Naive thymus-derived CD4-positive, alpha-beta T cell (primary cell): ENCODE measurements around the gene TRAPPC8. TPM values are rescaled to one million over a fixed set of nuclear protein-coding genes. Genes with fewer than 3 reads are reported as not detected.

Source experiments
- ATAC-seq: fragments of 150-1000 bp; cut with Tn5 transposase; 2 replicates; pipeline ENCODE4 v1.10.0; 2021; ENCODE audit warnings: mild to moderate bottlenecking, moderate library complexity
- CTCF ChIA-PET: fragments of 350-600 bp; sonication (Branson Sonifier 250); formaldehyde crosslinking; loops from one replicate; lab custom pipeline; 2021; ENCODE audit warnings: antibody characterized with exemption; lab: Charles Lee
- POLR2A ChIA-PET: fragments of 350-600 bp; sonication (Branson Sonifier 250); formaldehyde crosslinking; loops from one replicate; lab custom pipeline; 2021; ENCODE audit warnings: antibody characterized with exemption, inconsistent platforms; lab: Charles Lee
- DNase-seq, 9 donors: peaks; one replicate each; pipeline versions ENCODE4 v3.0.0 to v3.0.0-alpha.2; 2020 to 2022; ENCODE audit warnings: mixed read lengths in 1 of 9
- H3K27ac ChIP-seq: one replicate; pipeline ENCODE4 v1.7.0; 2013; ENCODE audit warnings: mild to moderate bottlenecking, low read depth, low read length, moderate library complexity
- H3K27me3 ChIP-seq, 2 donors: one replicate each; pipeline ENCODE4 v1.7.0; 2013; ENCODE audit warnings: low read length in 2 of 2, mild to moderate bottlenecking in 2 of 2, moderate library complexity in 2 of 2; ENCODE audit not compliant: control insufficient read depth in 2 of 2, insufficient read depth in 2 of 2
- H3K36me3 ChIP-seq, 3 experiments: 1 replicate in 2 of 3; 2 replicates in 1 of 3; pipeline ENCODE4 v1.7.0; 2013; ENCODE audit warnings: low read length in 3 of 3, mild to moderate bottlenecking in 3 of 3, moderate library complexity in 1 of 3; ENCODE audit not compliant: insufficient read depth in 3 of 3, control insufficient read depth in 2 of 3
- H3K4me1 ChIP-seq, 2 donors: one replicate each; pipeline ENCODE4 v1.7.0; 2013; ENCODE audit warnings: low read length in 2 of 2, mild to moderate bottlenecking in 2 of 2, moderate library complexity in 1 of 2; ENCODE audit not compliant: control insufficient read depth in 2 of 2, insufficient read depth in 2 of 2
- H3K4me3 ChIP-seq: 2 replicates; pipeline ENCODE4 v1.7.0; 2013; ENCODE audit warnings: mild to moderate bottlenecking, low read length
- H3K9me3 ChIP-seq, 3 experiments: 1 replicate in 2 of 3; 2 replicates in 1 of 3; pipeline ENCODE4 v1.7.0; 2013; ENCODE audit warnings: low read length in 3 of 3; ENCODE audit not compliant: control insufficient read depth in 2 of 3
- H3K27ac Mint-ChIP-seq, 9 donors: one replicate each; pipeline ENCODE4 v1.8.0; 2020 to 2022; ENCODE audit warnings: mixed read lengths in 9 of 9, mild to moderate bottlenecking in 8 of 9, moderate library complexity in 5 of 9, inconsistent platforms in 2 of 9
- H3K27me3 Mint-ChIP-seq, 5 donors: one replicate each; pipeline ENCODE4 v1.8.0; 2021 to 2022; ENCODE audit warnings: mixed read lengths in 5 of 5, mild to moderate bottlenecking in 1 of 5
- H3K36me3 Mint-ChIP-seq, 5 donors: one replicate each; pipeline ENCODE4 v1.8.0; 2020 to 2022; ENCODE audit warnings: mixed read lengths in 5 of 5, mild to moderate bottlenecking in 3 of 5, inconsistent platforms in 1 of 5
- H3K4me1 Mint-ChIP-seq, 7 donors: one replicate each; pipeline ENCODE4 v1.8.0; 2020 to 2022; ENCODE audit warnings: mixed read lengths in 7 of 7, mild to moderate bottlenecking in 3 of 7, inconsistent platforms in 1 of 7
- H3K4me3 Mint-ChIP-seq, 10 donors: one replicate each; pipeline ENCODE4 v1.8.0; 2020 to 2022; ENCODE audit warnings: mild to moderate bottlenecking in 10 of 10, mixed read lengths in 10 of 10, moderate library complexity in 6 of 10, inconsistent platforms in 2 of 10
- H3K9me3 Mint-ChIP-seq, 11 donors: one replicate each; pipeline ENCODE4 v1.8.0; 2020 to 2022; ENCODE audit warnings: mixed read lengths in 11 of 11, mild to moderate bottlenecking in 4 of 11, inconsistent platforms in 1 of 11, moderate library complexity in 1 of 11
- intact Hi-C, 2 donors: fragments of 100-400 bp; cut with micrococcal nuclease; formaldehyde crosslinking; loops; one replicate each; pipeline ENCODE4 v1.15.1; 2023
- polyA plus RNA-seq, 2 donors: library from polyadenylated mRNA; unstranded; fragments of 300-500 nt; fragmentation: Illumina TruSeq; gene quantifications; one replicate each; pipeline ENCODE4 v1.2.3, GENCODE V29; 2021
- total RNA-seq, 6 experiments: library from RNA in 5 of 6; stranded (reverse) in 5 of 6; gene quantifications; 1 replicate in 5 of 6; 2 replicates in 1 of 6; pipeline ENCODE4 v1.2.3 and lab custom pipeline; 2021 to 2026

TRAPPC8 gene
- total and polyA plus RNA-seq, 7 experiments from 2014 or later = 16.4 to 62.7 (median 42.7) TPM

DNA sequence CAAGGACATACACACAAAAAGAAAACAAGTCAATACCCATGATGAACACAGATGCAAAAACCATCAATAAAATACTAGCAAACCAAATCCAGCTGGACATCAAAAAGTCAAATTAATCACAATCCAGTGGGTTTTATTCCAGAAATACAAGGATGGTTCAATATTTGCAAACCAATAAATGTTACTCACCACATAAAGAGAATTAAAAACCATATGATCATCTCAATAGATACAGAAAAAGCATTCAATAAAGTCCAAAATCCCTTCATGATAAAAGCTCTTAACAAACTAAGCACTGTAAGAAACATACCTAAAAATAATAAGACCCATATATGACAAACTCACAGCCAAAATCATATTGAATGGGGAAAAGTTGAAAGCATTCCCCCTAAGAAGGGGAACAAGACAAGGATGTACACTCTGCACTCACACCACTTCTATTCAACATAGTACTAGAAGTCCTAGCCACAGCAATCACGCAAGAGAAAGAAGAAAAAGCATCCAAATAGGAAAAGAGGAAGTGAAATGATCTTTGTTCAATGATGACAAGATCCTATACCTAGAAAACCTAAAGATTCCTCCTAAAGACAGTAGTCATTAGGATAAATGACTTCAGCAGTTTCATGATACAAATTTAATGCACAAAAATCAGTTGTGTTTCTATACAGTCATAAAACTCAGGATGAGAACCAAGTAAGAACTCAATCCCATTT, 62.6 kb downstream of the TRAPPC8 start:
- H3K4me3 Mint-ChIP-seq = no peak overlapping the region
- POLR2A ChIA-PET = interaction anchor here (0.6 kb wide), 1 partner anchor 212 kb away, joined by 3 read pairs; no protein-coding TSS in a partner anchor

DNA sequence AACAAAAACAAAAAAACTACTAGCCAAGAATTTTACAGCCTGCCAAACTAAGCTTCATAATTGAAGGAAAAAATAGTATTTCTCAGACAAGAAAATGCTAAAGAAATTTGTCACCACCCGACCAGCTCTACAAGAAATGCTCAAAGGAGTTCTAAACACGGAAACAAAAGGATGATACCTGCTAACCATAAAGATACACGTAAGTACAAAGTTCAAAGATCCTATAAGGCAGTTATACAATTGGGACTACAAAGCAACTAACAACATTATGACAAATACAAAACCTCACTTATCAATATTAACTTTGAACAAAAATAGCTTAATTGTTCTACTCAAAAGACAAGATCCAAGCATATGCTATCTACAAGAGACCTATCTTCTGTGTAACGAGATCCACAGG, 64.6 kb downstream of the TRAPPC8 start:
- H3K4me3 Mint-ChIP-seq = no peak overlapping the region
- peaks cover 0 to 39% (median 6%) of the 10 kb centered on the region in 3 experiments for H3K36me3 ChIP-seq
- intact Hi-C loops = no loop called here

More for the DNA sequence above, 62.6 kb downstream of the TRAPPC8 start:
- Histone ChIP-seq H3K4me3 (no peak overlapping the region), H3K27ac (no peak overlapping the region), H3K9me3 (peaks cover 0 to 4% (median 0%) of the 10 kb centered on the region in 3 experiments), H3K4me1 (no peaks in the 10 kb centered on the region), H3K36me3 (peaks cover 0 to 48% (median 0%) of the 10 kb centered on the region in 3 experiments), H3K27me3 (no peaks in the 10 kb centered on the region)
- peaks cover 24 to 77% (median 66%) of the 10 kb centered on the region in 5 donors for H3K36me3 Mint-ChIP-seq
- peak overlapping the region in 1 of 9 donors; percentile 22 for H3K27ac Mint-ChIP-seq
- ATAC-seq = no peak
- intact Hi-C loops = no loop called here
- H3K4me1 Mint-ChIP-seq = peaks cover 7 to 33% (median 23%) of the 10 kb centered on the region in 7 donors
- H3K9me3 Mint-ChIP-seq = peaks cover 0 to 12% (median 4%) of the 10 kb centered on the region in 11 donors
- CTCF ChIA-PET = no interaction called here
- no peak for DNase-seq
- no peaks in the 10 kb centered on the region for H3K27me3 Mint-ChIP-seq

DNA sequence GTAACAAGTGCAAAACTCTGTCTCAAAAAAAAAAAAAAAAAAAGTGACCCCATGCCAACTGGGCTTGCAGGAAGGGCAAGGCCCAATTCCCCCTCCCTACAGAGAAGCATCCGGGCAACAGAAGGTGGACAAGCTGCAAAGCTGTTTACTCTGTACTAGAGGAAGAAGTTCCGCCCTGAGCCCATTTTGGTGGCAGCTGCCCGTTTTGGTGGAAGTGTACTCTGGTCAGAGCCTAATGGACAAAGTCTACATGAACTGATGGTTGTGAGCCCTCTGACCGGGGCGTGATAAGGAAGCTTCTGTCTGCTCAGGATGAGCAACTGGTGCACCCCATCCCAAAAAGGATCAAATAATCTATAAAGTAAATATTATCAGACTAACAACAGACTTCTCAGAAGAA, 65.0 kb downstream of the TRAPPC8 start:
- H3K27ac Mint-ChIP-seq = no peak overlapping the region
- H3K27me3 Mint-ChIP-seq = no peaks in the 10 kb centered on the region

More for the DNA sequence above, 64.6 kb downstream of the TRAPPC8 start:
- no peaks in the 10 kb centered on the region for H3K27me3 ChIP-seq
- ATAC-seq (no peak), DNase-seq (no peak)
- H3K27me3 Mint-ChIP-seq = no peaks in the 10 kb centered on the region
- no peak overlapping the region for H3K4me3 ChIP-seq
- peaks cover 0 to 4% (median 0%) of the 10 kb centered on the region in 3 experiments for H3K9me3 ChIP-seq
- H3K27ac ChIP-seq = no peak overlapping the region
- ChIA-PET POLR2A (no interaction called here), CTCF (no interaction called here)
- peaks cover 7 to 30% (median 23%) of the 10 kb centered on the region in 7 donors for H3K4me1 Mint-ChIP-seq
- H3K4me1 ChIP-seq = no peaks in the 10 kb centered on the region
- H3K9me3 Mint-ChIP-seq = peaks cover 0 to 12% (median 4%) of the 10 kb centered on the region in 11 donors
- peaks cover 24 to 76% (median 65%) of the 10 kb centered on the region in 5 donors for H3K36me3 Mint-ChIP-seq
- H3K27ac Mint-ChIP-seq = peak overlapping the region in 1 of 9 donors; percentile 26

DNA sequence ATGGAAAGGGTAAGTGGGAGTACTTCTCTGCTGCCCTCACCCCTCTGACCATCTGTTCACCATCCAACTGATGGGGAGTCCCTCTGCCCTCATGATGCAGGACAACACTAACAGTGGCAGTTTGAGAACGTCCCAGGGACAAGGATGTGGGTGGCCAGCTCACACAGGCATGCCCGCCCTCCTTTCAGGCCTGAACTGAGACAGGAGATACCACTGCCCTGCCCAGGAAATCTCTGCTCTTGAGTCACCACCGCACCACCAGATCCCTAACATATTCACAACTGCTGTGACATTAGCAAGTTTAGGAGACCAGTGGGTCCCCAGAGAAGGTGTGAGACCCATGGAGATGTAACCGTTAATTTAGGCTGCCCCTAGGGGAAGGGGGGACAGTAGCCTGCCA, 66.2 kb downstream of the TRAPPC8 start:
- ChIA-PET POLR2A (no interaction called here), CTCF (no interaction called here)
- no peak overlapping the region for H3K27ac Mint-ChIP-seq

More for the DNA sequence above, 65.0 kb downstream of the TRAPPC8 start:
- peaks cover 0 to 12% (median 4%) of the 10 kb centered on the region in 11 donors for H3K9me3 Mint-ChIP-seq
- peaks cover 22 to 77% (median 62%) of the 10 kb centered on the region in 5 donors for H3K36me3 Mint-ChIP-seq
- ChIA-PET POLR2A (no interaction called here), CTCF (no interaction called here)
- intact Hi-C loops = no loop called here
- no peaks in the 10 kb centered on the region for H3K27me3 ChIP-seq
- no peak for DNase-seq
- no peak overlapping the region for H3K27ac ChIP-seq
- H3K4me1 Mint-ChIP-seq = peaks cover 7 to 27% (median 23%) of the 10 kb centered on the region in 7 donors
- no peaks in the 10 kb centered on the region for H3K4me1 ChIP-seq
- peaks cover 0 to 39% (median 6%) of the 10 kb centered on the region in 3 experiments for H3K36me3 ChIP-seq
- H3K9me3 ChIP-seq = peaks cover 0 to 4% (median 0%) of the 10 kb centered on the region in 3 experiments
- no peak for ATAC-seq
- H3K4me3 Mint-ChIP-seq = no peak overlapping the region
- no peak overlapping the region for H3K4me3 ChIP-seq

DNA sequence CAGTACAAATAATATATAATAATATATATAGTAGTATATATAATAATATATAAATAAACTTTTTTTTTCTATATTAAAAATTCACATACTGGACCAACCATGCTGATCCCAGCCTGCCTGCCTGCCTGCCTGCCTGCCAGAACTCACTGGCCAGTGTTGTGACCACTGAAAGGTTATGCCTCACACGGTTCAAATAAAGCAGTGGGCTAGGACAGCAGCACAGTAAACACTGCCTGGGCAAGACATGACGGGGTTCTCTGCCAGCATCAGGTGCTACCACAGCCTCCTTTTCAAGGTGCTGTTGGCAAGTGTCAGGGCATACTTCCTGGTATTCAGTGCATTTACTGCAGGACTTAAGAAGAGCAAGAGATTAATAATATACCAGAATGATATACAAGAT, 67.6 kb downstream of the TRAPPC8 start:
- Mint-ChIP-seq H3K4me1 (peaks cover 7 to 17% (median 12%) of the 10 kb centered on the region in 7 donors), H3K9me3 (peaks cover 0 to 3% (median 0%) of the 10 kb centered on the region in 11 donors), H3K27me3 (no peaks in the 10 kb centered on the region), H3K4me3 (no peak overlapping the region), H3K36me3 (peaks cover 15 to 75% (median 60%) of the 10 kb centered on the region in 5 donors), H3K27ac (peak overlapping the region in 1 of 9 donors; percentile 5)
- Histone ChIP-seq H3K27ac (no peak overlapping the region), H3K4me3 (no peak overlapping the region), H3K9me3 (no peaks in the 10 kb centered on the region), H3K36me3 (peaks cover 0 to 24% (median 9%) of the 10 kb centered on the region in 3 experiments), H3K4me1 (no peaks in the 10 kb centered on the region), H3K27me3 (no peaks in the 10 kb centered on the region)
- no peak for ATAC-seq
- ChIA-PET POLR2A (no interaction called here), CTCF (no interaction called here)
- no peak for DNase-seq
- intact Hi-C loops = no loop called here

More for the DNA sequence above, 66.2 kb downstream of the TRAPPC8 start:
- intact Hi-C loops = no loop called here
- no peak for DNase-seq
- Histone ChIP-seq H3K9me3 (peaks cover 0 to 4% (median 0%) of the 10 kb centered on the region in 3 experiments), H3K27me3 (no peaks in the 10 kb centered on the region), H3K36me3 (peaks cover 0 to 33% (median 6%) of the 10 kb centered on the region in 3 experiments), H3K4me3 (no peak overlapping the region), H3K4me1 (no peaks in the 10 kb centered on the region), H3K27ac (no peak overlapping the region)
- Mint-ChIP-seq H3K4me3 (no peak overlapping the region), H3K9me3 (peaks cover 0 to 7% (median 0%) of the 10 kb centered on the region in 11 donors), H3K27me3 (no peaks in the 10 kb centered on the region), H3K36me3 (peaks cover 16 to 79% (median 62%) of the 10 kb centered on the region in 5 donors), H3K4me1 (peaks cover 7 to 27% (median 17%) of the 10 kb centered on the region in 7 donors)
- ATAC-seq = no peak

DNA sequence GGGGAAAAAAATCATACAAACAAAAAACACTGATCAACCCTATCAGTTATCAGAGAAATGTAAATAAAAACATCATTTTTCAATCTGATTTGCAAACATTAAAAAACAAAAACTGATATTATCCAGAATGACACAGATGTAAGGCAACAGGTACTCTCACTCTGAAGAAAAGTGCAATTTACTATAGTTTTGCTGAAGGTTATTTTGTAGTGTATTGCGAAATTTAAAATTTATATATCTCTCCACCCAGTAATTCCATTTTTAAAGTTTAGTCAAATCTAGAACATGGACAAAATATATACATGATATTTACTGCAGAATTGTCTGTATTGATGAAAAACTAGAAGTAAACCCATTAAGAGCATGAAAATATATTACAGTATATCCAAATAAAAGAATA, 79.8 kb downstream of the TRAPPC8 start:
- Mint-ChIP-seq H3K27me3 (no peaks in the 10 kb centered on the region), H3K36me3 (peaks cover 0 to 47% (median 23%) of the 10 kb centered on the region in 5 donors)
- intact Hi-C loops = no loop called here

More for the DNA sequence above, 79.8 kb downstream of the TRAPPC8 start:
- Histone ChIP-seq H3K4me3 (no peak overlapping the region), H3K27me3 (no peaks in the 10 kb centered on the region), H3K9me3 (no peaks in the 10 kb centered on the region), H3K4me1 (no peaks in the 10 kb centered on the region), H3K36me3 (peaks cover 6 to 12% (median 8%) of the 10 kb centered on the region in 3 experiments), H3K27ac (no peak overlapping the region)
- ATAC-seq (no peak), DNase-seq (no peak)
- ChIA-PET POLR2A (no interaction called here), CTCF (no interaction called here)
- Mint-ChIP-seq H3K4me3 (no peak overlapping the region), H3K9me3 (no peaks in the 10 kb centered on the region), H3K4me1 (peaks cover 0 to 10% (median 2%) of the 10 kb centered on the region in 7 donors), H3K27ac (peak overlapping the region in 1 of 9 donors; percentile 36)
